PC-3 (cell line): ENCODE measurements around the gene CAPN8. TPM values are rescaled to one million over a fixed set of nuclear protein-coding genes. Genes with fewer than 3 reads are reported as not detected.
A peak's percentile ranks its signal among the peaks of the same experiment; 100 is the strongest.

Experiments used
- ATAC-seq: fragments of 200-7000 bp; cut with Tn5 transposase; 2 replicates; pipeline ENCODE4 v1.9.1; 2020; ENCODE audit warnings: mild to moderate bottlenecking, moderate library complexity
- BruUV-seq: library from RNA; stranded (reverse); fragments of 400-500 nt; replicated peaks from 2 replicates; lab custom pipeline; 2021; lab: Mats Ljungman, UMichigan
- CTCF ChIA-PET: fragments of 300-600 bp; sonication (Branson Sonifier 250); formaldehyde crosslinking; loops from one replicate; lab custom pipeline; 2022; ENCODE audit warnings: antibody characterized with exemption; lab: Charles Lee
- POLR2A ChIA-PET: fragments of 300-600 bp; sonication (Branson Sonifier 250); formaldehyde crosslinking; loops from one replicate; lab custom pipeline; 2022; ENCODE audit warnings: antibody characterized with exemption; ENCODE audit not compliant: unreplicated experiment; lab: Charles Lee
- DNase-seq: peaks from one replicate; pipeline ENCODE4 v3.0.0-alpha.2; 2015
- H2AFZ ChIP-seq: fragments of 300-600 bp; sonication (generic); 2 replicates; pipeline ENCODE4 v1.6.0; 2016; ENCODE audit warnings: antibody characterized with exemption, low read length
- H3F3A ChIP-seq: fragments of 300-600 bp; sonication (generic); one replicate; pipeline ENCODE4 v1.6.0; 2017; ENCODE audit warnings: antibody characterized with exemption, low read length, control low read depth, mild to moderate bottlenecking; ENCODE audit not compliant: unreplicated experiment
- H3K27ac ChIP-seq: fragments of 300-600 bp; sonication (generic); 2 replicates; pipeline ENCODE4 v1.5.1; 2016; ENCODE audit warnings: mild to moderate bottlenecking, low read length
- H3K27me3 ChIP-seq: fragments of 300-600 bp; sonication (generic); 2 replicates; pipeline ENCODE4 v1.6.1; 2016; ENCODE audit warnings: low read length, mixed read lengths
- H3K36me3 ChIP-seq: fragments of 300-600 bp; sonication (generic); 2 replicates; pipeline ENCODE4 v1.6.1; 2016; ENCODE audit warnings: low read depth, mixed run types, low read length, mixed read lengths
- H3K4me1 ChIP-seq: fragments of 300-600 bp; sonication (generic); 2 replicates; pipeline ENCODE4 v1.5.1; 2016; ENCODE audit warnings: low read length; ENCODE audit not compliant: insufficient read depth
- H3K4me2 ChIP-seq: fragments of 300-600 bp; sonication (generic); 2 replicates; pipeline ENCODE4 v1.6.0; 2016; ENCODE audit warnings: low read length
- H3K4me3 ChIP-seq: fragments of 300-600 bp; sonication (generic); 2 replicates; pipeline ENCODE4 v1.5.1; 2016; ENCODE audit warnings: mild to moderate bottlenecking, low read length, mixed read lengths
- H3K79me2 ChIP-seq: fragments of 300-600 bp; sonication (generic); 2 replicates; pipeline ENCODE4 v1.6.1; 2017; ENCODE audit warnings: low read length, mixed read lengths
- H3K9ac ChIP-seq: fragments of 300-600 bp; sonication (generic); 2 replicates; pipeline ENCODE4 v1.6.0; 2016; ENCODE audit warnings: mild to moderate bottlenecking, low read length
- H3K9me2 ChIP-seq: fragments of 300-600 bp; sonication (generic); replicated peaks from 2 replicates; pipeline ENCODE4 v1.6.1; 2016; ENCODE audit warnings: mixed run types, low read length, mixed read lengths
- H3K9me3 ChIP-seq: fragments of 300-600 bp; sonication (generic); 2 replicates; pipeline ENCODE4 v1.6.1; 2016; ENCODE audit warnings: low read length, mixed read lengths
- H4K20me1 ChIP-seq: fragments of 300-600 bp; sonication (generic); 2 replicates; pipeline ENCODE4 v1.6.1; 2016; ENCODE audit warnings: low read length, mixed read lengths
- CTCF ChIP-seq: fragments of 300-600 bp; sonication (generic); conservative IDR thresholded peaks from 2 replicates; pipeline ENCODE4 v1.5.1; 2017; ENCODE audit warnings: antibody characterized with exemption, low read depth, mild to moderate bottlenecking, low read length
- EZH2 ChIP-seq: fragments of 300-600 bp; sonication (generic); IDR thresholded peaks from one replicate; pipeline ENCODE4 v1.6.1; 2017; ENCODE audit warnings: antibody characterized with exemption, mild to moderate bottlenecking, low read length; ENCODE audit not compliant: unreplicated experiment
- EZH2phosphoT487 ChIP-seq: fragments of 300-600 bp; sonication (generic); IDR thresholded peaks from 2 replicates; pipeline ENCODE4 v1.6.1; 2018; ENCODE audit warnings: mild to moderate bottlenecking, antibody characterized with exemption, low read length, borderline replicate concordance
- intact Hi-C: fragments of 100-400 bp; cut with micrococcal nuclease; formaldehyde crosslinking; loops from 2 replicates; pipeline ENCODE4 v1.9.0; 2023
- total RNA-seq: library from RNA; depleted of rRNA; stranded (reverse); fragments of >200 nt; gene quantifications from 2 replicates; pipeline ENCODE4 v1.2.3, GENCODE V29; 2014

The CAPN8 gene
- total RNA-seq, 1 experiment from 2014 or later, result 5.9 TPM

DNA sequence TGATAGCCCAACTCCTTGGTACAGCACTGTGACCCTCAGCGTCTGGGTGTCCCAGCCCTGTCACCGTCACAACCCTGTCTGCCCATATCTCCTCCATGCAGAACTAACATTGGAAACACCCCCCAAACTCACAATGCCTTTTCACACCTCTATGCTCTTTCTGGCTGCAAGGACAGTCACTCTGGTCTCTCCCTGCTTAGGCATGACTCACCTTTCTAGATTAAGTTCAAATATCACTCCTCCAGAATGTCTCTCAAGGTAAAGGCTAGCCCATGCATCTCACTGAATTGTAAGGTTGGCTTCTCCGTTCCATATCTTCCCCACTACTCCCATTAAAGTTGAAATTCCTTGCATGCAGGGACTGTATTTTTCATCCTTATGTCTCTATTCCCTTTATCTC lies 17.0 kb upstream of the CAPN8 start:
- POLR2A ChIA-PET, result no interaction called here
- intact Hi-C loops, result loop anchor here (10.0 kb wide), 1 partner anchor 888 kb away; no protein-coding TSS in a partner anchor
- TF ChIP-seq CTCF (no peak), EZH2 (no peak), EZH2phosphoT487 (no peak)

DNA sequence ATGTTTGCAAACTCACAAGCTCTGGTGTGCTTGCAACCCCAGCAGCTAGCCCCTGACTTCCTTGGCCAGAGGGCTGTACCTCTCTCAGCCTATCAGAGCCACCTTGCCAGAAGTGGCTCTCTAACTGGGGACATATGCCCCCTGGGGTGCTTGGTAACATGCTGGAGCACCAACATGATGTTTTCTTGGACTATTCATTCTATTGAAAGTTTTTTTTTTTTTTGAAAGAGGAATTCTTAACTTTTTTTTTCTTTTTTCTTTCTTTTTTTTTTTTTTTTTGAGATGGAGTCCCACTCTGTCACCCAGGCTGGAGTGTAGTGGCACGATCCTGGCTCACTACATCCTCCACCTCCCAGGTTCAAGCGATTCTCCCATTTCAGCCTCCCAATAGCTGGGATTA lies 14.7 kb upstream of the CAPN8 start:
- BruUV-seq, result no TSS peak
- no peak for TF ChIP-seq EZH2
- no peak for TF ChIP-seq EZH2phosphoT487
- no peak for TF ChIP-seq CTCF
- Histone ChIP-seq H4K20me1 (no peaks in the 10 kb centered on the region), H3K9me3 (no peaks in the 10 kb centered on the region), H3K9ac (no peak overlapping the region), H3K79me2 (no peaks in the 10 kb centered on the region), H3K4me1 (peaks cover 3% of the 10 kb centered on the region; the same call in 1 of the 2 replicates), H3K4me3 (no peak overlapping the region), H3K4me2 (no peak overlapping the region), H3K27ac (no peak overlapping the region), H3F3A (no peaks in the 10 kb centered on the region), H3K36me3 (no peaks in the 10 kb centered on the region), H3K9me2 (no peaks in the 10 kb centered on the region), H2AFZ (no peak overlapping the region), H3K27me3 (no peaks in the 10 kb centered on the region)
- DNase-seq (no peak), ATAC-seq (no peak)
- intact Hi-C loops, result loop anchor here (10.0 kb wide), 1 partner anchor 885 kb away; no protein-coding TSS in a partner anchor
- ChIA-PET CTCF (no interaction called here), POLR2A (no interaction called here)

More for the DNA sequence above, 17.0 kb upstream of the CAPN8 start:
- CTCF ChIA-PET, result interaction anchor here (1.0 to 2.2 kb wide), 2 partner anchors 549 to 559 kb away, joined by 3 to 19 read pairs; no protein-coding TSS in a partner anchor
- H3K9me2 ChIP-seq, result no peaks in the 10 kb centered on the region
- H3K4me3 ChIP-seq, result no peak overlapping the region
- H3K36me3 ChIP-seq, result no peaks in the 10 kb centered on the region
- no peaks in the 10 kb centered on the region for H3K9me3 ChIP-seq
- ATAC-seq, result peak; percentile 37; the same call in 1 of the 2 replicates
- no peaks in the 10 kb centered on the region for H3F3A ChIP-seq
- H3K4me1 ChIP-seq, result peaks cover 3% of the 10 kb centered on the region; the same call in 1 of the 2 replicates
- no peaks in the 10 kb centered on the region for H4K20me1 ChIP-seq
- H3K9ac ChIP-seq, result no peak overlapping the region
- H3K79me2 ChIP-seq, result no peaks in the 10 kb centered on the region
- H2AFZ ChIP-seq, result no peak overlapping the region
- H3K27ac ChIP-seq, result no peak overlapping the region
- BruUV-seq, result no TSS peak
- H3K4me2 ChIP-seq, result no peak overlapping the region
- no peaks in the 10 kb centered on the region for H3K27me3 ChIP-seq
- DNase-seq, result peak; percentile 36

GRCh38 chr1:223678841-223679240 lies 13.3 kb upstream of the CAPN8 start:
- no peaks in the 10 kb centered on the region for H3K36me3 ChIP-seq
- intact Hi-C loops, result no loop called here
- POLR2A ChIA-PET, result no interaction called here
- DNase-seq (no peak), ATAC-seq (no peak)
- no peak overlapping the region for H3K4me3 ChIP-seq
- H2AFZ ChIP-seq, result no peak overlapping the region
- H3K79me2 ChIP-seq, result no peaks in the 10 kb centered on the region
- no peaks in the 10 kb centered on the region for H3F3A ChIP-seq
- BruUV-seq, result no TSS peak
- no peak overlapping the region for H3K27ac ChIP-seq
- no peaks in the 10 kb centered on the region for H4K20me1 ChIP-seq
- TF ChIP-seq EZH2phosphoT487 (no peak), EZH2 (no peak), CTCF (no peak)
- no peak overlapping the region for H3K9ac ChIP-seq
- no peaks in the 10 kb centered on the region for H3K9me2 ChIP-seq
- CTCF ChIA-PET, result no interaction called here
- H3K4me1 ChIP-seq, result peaks cover under 1% of the 10 kb centered on the region; the same call in 1 of the 2 replicates
- no peak overlapping the region for H3K4me2 ChIP-seq
- no peaks in the 10 kb centered on the region for H3K9me3 ChIP-seq
- no peaks in the 10 kb centered on the region for H3K27me3 ChIP-seq
